Measurements from ENCODE around the gene ATG7. TPM values are rescaled to one million over a fixed set of nuclear protein-coding genes. Genes with fewer than 3 reads are reported as not detected.

ATG7 gene
- total RNA-seq, 1 donor from 2014 or later, result 55.0 TPM

- intact Hi-C loops (cut with DNase I), result no loop called here
- no peak overlapping the region for H3K27ac ChIP-seq
- H3K4me3 ChIP-seq, result no peak overlapping the region
- H3K36me3 ChIP-seq, result no peaks in the 10 kb centered on the region
- no peak for DNase-seq (ENCODE audit: extremely low spot score in 2 of 2)
- no peaks in the 10 kb centered on the region for H3K9me3 ChIP-seq
- TF ChIP-seq CTCF (IDR thresholded peaks at IDR 0.05) (no peak), POLR2A (IDR thresholded peaks at IDR 0.05) (no peak), POLR2AphosphoS5 (IDR thresholded peaks at IDR 0.05; ENCODE audit: insufficient read depth in 1 of 2, low read depth in 1 of 2) (no peak)
- peaks cover 8% of the 10 kb centered on the region for H3K4me1 ChIP-seq
- no peaks in the 10 kb centered on the region for H3K27me3 ChIP-seq
Measured at GRCh38 chr3:11535243-11535960, 263.2 kb downstream of the ATG7 start.

- Histone ChIP-seq H3K27ac (no peak overlapping the region), H3K36me3 (no peaks in the 10 kb centered on the region), H3K9me3 (no peaks in the 10 kb centered on the region), H3K4me1 (peaks cover 2% of the 10 kb centered on the region), H3K27me3 (no peaks in the 10 kb centered on the region), H3K4me3 (no peak overlapping the region)
- no peak for DNase-seq (ENCODE audit: extremely low spot score in 2 of 2)
- TF ChIP-seq CTCF (IDR thresholded peaks at IDR 0.05) (no peak), POLR2AphosphoS5 (IDR thresholded peaks at IDR 0.05; ENCODE audit: insufficient read depth in 1 of 2, low read depth in 1 of 2) (no peak), POLR2A (IDR thresholded peaks at IDR 0.05) (no peak)
- intact Hi-C loops (cut with DNase I), result no loop called here
Measured at GRCh38 chr3:11536132-11536935, 264.1 kb downstream of the ATG7 start.

GRCh38 chr3:11536936-11537612 is 264.9 kb downstream of the ATG7 start:
- Histone ChIP-seq H3K4me1 (peaks cover 10% of the 10 kb centered on the region), H3K4me3 (no peak overlapping the region), H3K36me3 (no peaks in the 10 kb centered on the region), H3K9me3 (no peaks in the 10 kb centered on the region), H3K27me3 (no peaks in the 10 kb centered on the region), H3K27ac (no peak overlapping the region)
- DNase-seq (ENCODE audit: extremely low spot score in 2 of 2), result no peak
- intact Hi-C loops (cut with DNase I), result no loop called here
- TF ChIP-seq POLR2AphosphoS5 (IDR thresholded peaks at IDR 0.05; ENCODE audit: insufficient read depth in 1 of 2, low read depth in 1 of 2) (no peak), POLR2A (IDR thresholded peaks at IDR 0.05) (no peak), CTCF (IDR thresholded peaks at IDR 0.05) (no peak)

- H3K36me3 ChIP-seq, result no peaks in the 10 kb centered on the region
- no peaks in the 10 kb centered on the region for H3K27me3 ChIP-seq
- intact Hi-C loops (cut with DNase I), result no loop called here
- H3K4me3 ChIP-seq, result no peak overlapping the region
- H3K27ac ChIP-seq, result no peak overlapping the region
- peaks cover 15% of the 10 kb centered on the region for H3K4me1 ChIP-seq
- TF ChIP-seq POLR2A (IDR thresholded peaks at IDR 0.05) (no peak), POLR2AphosphoS5 (IDR thresholded peaks at IDR 0.05; ENCODE audit: insufficient read depth in 1 of 2, low read depth in 1 of 2) (no peak), CTCF (IDR thresholded peaks at IDR 0.05) (no peak)
- H3K9me3 ChIP-seq, result no peaks in the 10 kb centered on the region
- no peak for DNase-seq (ENCODE audit: extremely low spot score in 2 of 2)
Measured at GRCh38 chr3:11538581-11538980, 266.4 kb downstream of the ATG7 start.

Measured in vagina (tissue), 2 donors.